K562 (cell line): ENCODE measurements around the gene RHOU. TPM values are rescaled to one million over a fixed set of nuclear protein-coding genes. Genes with fewer than 3 reads are reported as not detected.

Experiments
- ESRRB ChIP-seq: fragments of 250-450 bp; sonication (Bioruptor Pico); IDR thresholded peaks from 2 replicates; pipeline ENCODE4 v1.5.0; 2020; ENCODE audit warnings: mild to moderate bottlenecking, moderate library complexity, borderline replicate concordance
- HMBOX1 ChIP-seq: sonication (generic); IDR thresholded peaks from 2 replicates; pipeline ENCODE4 v1.6.1; 2016
- NFATC3 ChIP-seq: fragments of 450-650 bp; IDR thresholded peaks from 2 replicates; pipeline ENCODE4 v1.6.1; 2017; ENCODE audit warnings: mild to moderate bottlenecking
- NR1H2 ChIP-seq: sonication (generic); formaldehyde crosslinking; IDR thresholded peaks from 2 replicates; pipeline ENCODE4 v1.4.0; 2020; ENCODE audit warnings: mild to moderate bottlenecking, missing genetic modification reagents
- SMARCB1 ChIP-seq: IDR thresholded peaks from 2 replicates; pipeline ENCODE4 v1.6.1; 2011; ENCODE audit warnings: improper control_type of control experiment, low read depth; ENCODE audit not compliant: insufficient read length
- TEAD4 ChIP-seq, 2 experiments: sonication (generic) in 1 of 2; formaldehyde crosslinking in 1 of 2; IDR thresholded peaks; 2 replicates each; pipeline versions ENCODE4 v1.6.1 to v1.8.0; 2012 to 2022; ENCODE audit warnings: borderline replicate concordance in 1 of 2, inconsistent platforms in 1 of 2, low read length in 1 of 2, mild to moderate bottlenecking in 1 of 2, missing genetic modification reagents in 1 of 2
- polyA plus RNA-seq, 8 experiments: library from polyadenylated mRNA; depleted of rRNA in 4 of 8; stranded (reverse) in 5 of 8; unstranded in 3 of 8; fragments of >200 nt; fragmentation: Nextera tagmentation in 2 of 8; fragmentation: Illumina TruSeq in 1 of 8; extraction: Ambion mirVana in 2 of 8; extraction: Trizol in 1 of 8; gene quantifications; 2 replicates each; pipeline versions ENCODE4 v1.2.1 to v1.2.3, GENCODE V29; 2011 to 2014; ENCODE audit warnings: inconsistent platforms in 1 of 8, missing spikeins in 1 of 8
- total RNA-seq, 7 experiments: library from RNA; depleted of rRNA in 6 of 7; stranded (reverse); fragments of >200 nt in 6 of 7; fragmentation: Illumina TruSeq in 2 of 7; extraction: Trizol in 2 of 7; gene quantifications; 2 replicates each; pipeline versions ENCODE4 v1.2.1 to v1.2.3, GENCODE V29; 2011 to 2021; ENCODE audit warnings: low replicate concordance in 1 of 7
- TF ChIP-seq, protein P1 (sequence below), 2 experiments: fragments of 450-650 bp; IDR thresholded peaks; 2 replicates each; pipeline ENCODE4 v1.6.1; 2016; ENCODE audit warnings: mild to moderate bottlenecking in 2 of 2, borderline replicate concordance in 1 of 2, low read depth in 1 of 2, moderate library complexity in 1 of 2
- TF ChIP-seq, protein P2 (sequence below): fragments of 450-650 bp; formaldehyde crosslinking; IDR thresholded peaks from 2 replicates; pipeline ENCODE4 v1.4.0; 2022; ENCODE audit warnings: mild to moderate bottlenecking, moderate library complexity

The RHOU gene
- total and polyA plus RNA-seq, 9 of the 15 experiments (the other 6 are each of a cell fraction or from before 2014, with no cell fraction given): 0.07 TPM; not detected in 8

DNA sequence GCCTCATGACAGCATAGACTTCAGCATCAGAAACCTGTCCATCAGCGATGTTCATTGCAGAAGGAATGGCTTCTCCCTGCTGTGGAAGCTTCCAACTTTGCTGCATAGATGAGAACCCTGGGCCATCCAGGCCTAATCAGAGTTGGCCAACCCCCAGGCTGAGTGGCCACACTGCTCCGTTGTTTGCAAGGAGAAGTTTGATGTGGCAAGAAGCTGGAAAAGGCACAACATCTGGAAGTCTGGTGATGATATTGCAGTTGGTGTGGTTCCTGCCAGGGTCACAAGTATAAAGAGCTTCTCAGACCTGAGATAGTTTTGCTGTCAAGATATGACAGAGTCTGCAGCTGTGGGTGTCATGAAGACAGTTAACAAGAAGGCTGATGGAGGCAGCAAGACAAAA lies 41.2 kb downstream of the RHOU start (continued):
- TF ChIP-seq HMBOX1 (no peak), ESRRB (CRISPR knock-in tag) (no peak), NFATC3 (no peak), TEAD4 (IDR thresholded peaks at IDR 0.05; ENCODE audit: low read length) (no peak), TEAD4 (CRISPR knock-in tag; IDR thresholded peaks at IDR 0.05; ENCODE audit: borderline replicate concordance) (no peak), NR1H2 (CRISPR knock-in tag) (no peak), SMARCB1 (no peak)
- TF ChIP-seq, protein P1, sequence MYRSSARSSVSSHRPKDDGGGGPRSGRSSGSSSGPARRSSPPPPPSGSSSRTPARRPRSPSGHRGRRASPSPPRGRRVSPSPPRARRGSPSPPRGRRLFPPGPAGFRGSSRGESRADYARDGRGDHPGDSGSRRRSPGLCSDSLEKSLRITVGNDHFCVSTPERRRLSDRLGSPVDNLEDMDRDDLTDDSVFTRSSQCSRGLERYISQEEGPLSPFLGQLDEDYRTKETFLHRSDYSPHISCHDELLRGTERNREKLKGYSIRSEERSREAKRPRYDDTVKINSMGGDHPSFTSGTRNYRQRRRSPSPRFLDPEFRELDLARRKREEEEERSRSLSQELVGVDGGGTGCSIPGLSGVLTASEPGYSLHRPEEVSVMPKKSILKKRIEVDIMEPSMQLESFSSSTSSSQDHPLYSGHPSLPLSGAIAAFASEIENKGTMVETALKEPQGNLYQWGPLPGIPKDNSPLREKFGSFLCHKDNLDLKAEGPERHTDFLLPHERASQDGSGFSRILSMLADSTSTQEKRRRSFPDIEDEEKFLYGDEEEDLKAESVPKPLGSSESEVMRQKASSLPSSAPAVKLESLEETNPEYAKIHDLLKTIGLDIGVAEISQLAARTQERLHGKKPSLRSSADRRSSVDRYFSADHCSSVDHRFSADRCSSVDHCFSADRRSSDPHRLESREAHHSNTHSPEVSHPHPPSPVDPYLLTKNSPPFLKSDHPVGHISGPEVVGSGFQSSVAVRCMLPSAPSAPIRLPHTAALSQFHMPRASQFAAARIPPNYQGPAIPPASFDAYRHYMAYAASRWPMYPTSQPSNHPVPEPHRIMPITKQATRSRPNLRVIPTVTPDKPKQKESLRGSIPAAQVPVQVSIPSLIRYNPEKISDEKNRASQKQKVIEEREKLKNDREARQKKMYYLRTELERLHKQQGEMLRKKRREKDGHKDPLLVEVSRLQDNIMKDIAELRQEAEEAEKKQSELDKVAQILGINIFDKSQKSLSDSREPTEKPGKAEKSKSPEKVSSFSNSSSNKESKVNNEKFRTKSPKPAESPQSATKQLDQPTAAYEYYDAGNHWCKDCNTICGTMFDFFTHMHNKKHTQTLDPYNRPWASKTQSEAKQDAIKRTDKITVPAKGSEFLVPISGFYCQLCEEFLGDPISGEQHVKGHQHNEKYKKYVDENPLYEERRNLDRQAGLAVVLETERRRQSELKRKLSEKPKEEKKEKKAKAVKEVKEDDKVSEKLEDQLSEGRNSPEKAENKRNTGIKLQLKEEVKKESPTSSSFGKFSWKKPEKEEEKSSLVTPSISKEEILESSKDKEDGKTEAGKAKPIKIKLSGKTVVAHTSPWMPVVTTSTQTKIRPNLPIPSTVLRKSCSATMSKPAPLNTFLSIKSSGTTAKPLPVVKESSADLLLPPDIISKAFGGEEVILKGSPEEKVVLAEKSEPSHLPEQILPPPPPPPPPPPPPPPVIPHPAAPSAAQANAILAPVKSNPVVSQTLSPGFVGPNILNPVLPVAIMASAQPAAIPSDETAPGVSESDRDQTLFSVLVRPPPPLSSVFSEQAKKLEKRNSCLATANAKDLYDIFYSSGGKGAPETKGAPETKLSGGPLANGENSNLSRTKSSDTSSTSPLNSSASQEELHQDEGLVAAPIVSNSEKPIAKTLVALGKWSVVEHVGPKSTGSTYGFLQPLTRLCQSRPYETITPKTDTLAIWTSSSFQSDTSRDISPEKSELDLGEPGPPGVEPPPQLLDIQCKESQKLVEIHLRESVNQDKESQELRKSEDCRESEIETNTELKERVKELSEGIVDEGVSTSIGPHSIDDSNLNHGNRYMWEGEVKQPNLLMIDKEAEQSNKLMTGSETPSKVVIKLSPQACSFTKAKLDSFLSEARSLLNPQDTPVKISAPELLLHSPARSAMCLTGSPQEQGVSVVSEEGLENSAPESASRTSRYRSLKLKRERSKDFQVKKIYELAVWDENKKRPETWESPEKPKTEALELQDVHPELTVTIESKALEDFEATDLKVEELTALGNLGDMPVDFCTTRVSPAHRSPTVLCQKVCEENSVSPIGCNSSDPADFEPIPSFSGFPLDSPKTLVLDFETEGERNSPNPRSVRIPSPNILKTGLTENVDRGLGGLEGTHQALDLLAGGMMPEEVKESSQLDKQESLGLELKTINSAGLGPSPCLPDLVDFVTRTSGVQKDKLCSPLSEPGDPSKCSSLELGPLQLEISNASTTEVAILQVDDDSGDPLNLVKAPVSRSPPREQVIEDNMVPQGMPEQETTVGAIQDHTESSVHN (IDR thresholded peaks at IDR 0.05; ENCODE audit: borderline replicate concordance in 1 of 2, low read depth in 1 of 2): no peak
- TF ChIP-seq, protein P2, sequence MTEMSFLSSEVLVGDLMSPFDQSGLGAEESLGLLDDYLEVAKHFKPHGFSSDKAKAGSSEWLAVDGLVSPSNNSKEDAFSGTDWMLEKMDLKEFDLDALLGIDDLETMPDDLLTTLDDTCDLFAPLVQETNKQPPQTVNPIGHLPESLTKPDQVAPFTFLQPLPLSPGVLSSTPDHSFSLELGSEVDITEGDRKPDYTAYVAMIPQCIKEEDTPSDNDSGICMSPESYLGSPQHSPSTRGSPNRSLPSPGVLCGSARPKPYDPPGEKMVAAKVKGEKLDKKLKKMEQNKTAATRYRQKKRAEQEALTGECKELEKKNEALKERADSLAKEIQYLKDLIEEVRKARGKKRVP: no peak
